Measurements from ENCODE around the gene FOLR1. TPM values are rescaled to one million over a fixed set of nuclear protein-coding genes. Genes with fewer than 3 reads are reported as not detected.

Gene FOLR1
- total RNA-seq = 0.24 and 0.32 TPM in 2 replicates

DNA sequence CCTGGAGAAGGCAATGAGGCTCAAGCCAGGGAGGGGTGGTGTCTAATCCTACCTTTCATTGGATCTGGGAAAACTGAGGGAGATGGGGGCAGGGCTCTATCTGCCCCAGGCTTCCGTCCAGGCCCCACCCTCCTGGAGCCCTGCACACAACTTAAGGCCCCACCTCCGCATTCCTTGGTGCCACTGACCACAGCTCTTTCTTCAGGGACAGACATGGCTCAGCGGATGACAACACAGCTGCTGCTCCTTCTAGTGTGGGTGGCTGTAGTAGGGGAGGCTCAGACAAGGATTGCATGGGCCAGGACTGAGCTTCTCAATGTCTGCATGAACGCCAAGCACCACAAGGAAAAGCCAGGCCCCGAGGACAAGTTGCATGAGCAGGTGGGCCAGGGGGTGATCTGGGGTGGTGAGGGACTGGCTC lies at the start of gene FOLR1:
Gene FOLR1 (plus strand): TSS at position 180 of the 421 bp plus-strand sequence. CDS start 34 bp downstream, at position 214.

DNA sequence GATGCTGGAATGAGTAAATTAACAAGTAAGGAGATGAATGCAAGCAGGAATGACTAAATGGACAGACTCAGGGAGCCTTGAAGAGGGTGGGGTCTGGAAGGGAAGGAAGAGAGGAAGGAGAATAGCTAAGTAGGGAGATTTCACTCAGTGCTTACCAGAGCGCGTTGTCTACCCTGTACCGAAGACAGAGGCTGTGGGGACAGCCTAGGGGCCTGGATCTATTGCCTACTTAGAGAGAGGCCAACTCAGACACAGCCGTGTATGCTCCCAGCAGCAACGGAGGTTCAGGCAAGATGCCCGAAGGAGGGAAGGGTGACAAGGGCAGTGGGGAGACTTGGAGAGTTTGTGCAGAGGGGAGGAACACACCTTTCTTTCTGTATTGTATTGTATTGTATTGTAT lies 24.7 kb downstream of the FOLR1 start, which contains the start of gene FOLR2:
Gene FOLR2 (plus strand): TSS at position 157 of the 400 bp plus-strand sequence. CDS start 1,791 bp downstream, outside the sequence.

DNA sequence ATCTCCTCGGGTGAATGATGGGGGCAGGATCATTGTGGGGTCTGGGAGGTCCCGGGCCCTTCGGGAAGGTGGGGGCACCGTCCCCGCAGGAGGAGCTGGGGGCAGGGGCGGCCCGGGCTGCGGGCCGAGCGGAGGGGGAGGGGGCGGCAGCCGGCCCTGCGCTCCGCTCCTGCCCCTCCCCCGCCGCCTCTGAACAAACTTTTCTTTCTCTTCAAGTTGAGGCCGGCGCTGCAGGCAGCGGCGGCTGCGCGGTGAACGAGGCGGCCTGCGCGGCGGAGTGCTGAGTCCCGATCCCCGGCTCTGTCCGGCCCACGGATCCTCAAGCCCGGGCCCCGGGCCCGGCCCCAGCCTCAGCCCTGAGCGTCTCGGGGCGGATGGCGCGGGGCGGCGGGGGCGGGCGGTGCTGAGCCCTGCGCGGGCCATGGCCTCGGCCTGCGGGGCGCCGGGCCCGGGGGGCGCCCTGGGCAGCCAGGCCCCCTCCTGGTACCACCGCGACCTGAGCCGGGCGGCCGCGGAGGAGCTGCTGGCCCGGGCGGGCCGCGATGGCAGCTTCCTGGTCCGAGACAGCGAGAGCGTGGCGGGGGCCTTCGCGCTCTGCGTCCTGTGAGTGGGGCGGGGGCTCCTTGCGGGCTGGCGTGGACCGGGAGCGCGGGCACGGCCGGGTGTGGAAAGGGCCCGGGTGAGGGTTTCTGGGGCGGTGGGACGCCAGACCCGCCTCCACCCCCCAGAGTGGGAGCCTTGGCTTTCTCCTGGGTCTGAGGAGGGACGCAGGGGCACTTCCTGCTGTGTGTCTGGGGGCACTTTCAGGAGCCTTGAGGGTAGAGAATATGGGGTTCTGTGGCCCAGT lies 32.8 kb downstream of the FOLR1 start, which contains the start of gene INPPL1:
Gene INPPL1 (plus strand): TSS at position 204 of the 847 bp plus-strand sequence. CDS start 218 bp downstream, at position 422.

DNA sequence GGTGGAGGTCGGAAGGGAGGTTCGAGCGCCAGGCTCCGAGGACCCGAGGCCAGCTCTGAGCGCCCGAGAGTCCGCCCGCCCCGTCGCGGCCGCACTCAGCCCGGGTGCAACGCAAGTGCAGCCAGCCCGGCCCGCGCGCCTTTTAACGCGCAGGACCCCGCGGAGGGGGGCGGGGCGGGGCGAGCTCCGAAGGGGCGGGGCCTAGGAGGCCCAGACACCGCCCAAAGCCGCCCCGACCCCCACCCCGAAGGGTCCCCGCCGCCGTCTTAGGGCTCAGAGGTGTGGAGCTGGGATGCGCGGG lies 52.1 kb downstream of the FOLR1 start, which contains the start of gene PHOX2A:
Gene PHOX2A (minus strand): TSS at position 117 of the 301 bp plus-strand sequence. CDS start 172 bp downstream, outside the sequence.

Other genes starting within 250 kb of the FOLR1 start
- 2.9 and 3.9 TPM in 2 replicates for gene IL18BP, start 193.2 kb upstream of the FOLR1 start, total RNA-seq
- gene NUMA1, start 111.6 kb upstream of the FOLR1 start, total RNA-seq = 247 and 272 TPM in 2 replicates
- gene LRRC51, start 111.3 kb upstream of the FOLR1 start, total RNA-seq = 6.0 and 6.3 TPM in 2 replicates
- 113 and 119 TPM in 2 replicates for gene LAMTOR1, start 88.8 kb upstream of the FOLR1 start, total RNA-seq
- not detected in 2 replicates for gene TOMT, start 86.2 kb upstream of the FOLR1 start, total RNA-seq
- 11.4 and 18.0 TPM in 2 replicates for gene ANAPC15, start 79.4 kb upstream of the FOLR1 start, total RNA-seq
- 0.49 TPM in 1 of 2 replicates, not detected in the other for gene FOLR3, start 56.4 kb upstream of the FOLR1 start, total RNA-seq
- not detected in 2 replicates for gene FOLR2, start 24.7 kb downstream of the FOLR1 start, total RNA-seq
- gene INPPL1, start 32.6 kb downstream of the FOLR1 start, total RNA-seq = 108 and 141 TPM in 2 replicates
- gene PHOX2A, start 52.0 kb downstream of the FOLR1 start, total RNA-seq = not detected in 2 replicates
- 27.8 and 33.6 TPM in 2 replicates for gene CLPB, start 242.4 kb downstream of the FOLR1 start, total RNA-seq

Data from hair follicle dermal papilla cell (primary cell).